ENCODE measurements around the gene FGR.
"Not testable (repeated sequence)": the region's sequence is repeated elsewhere in the genome, so short reads cannot be mapped to it uniquely, and the experiment has no call there.

Gene FGR

GRCh38 chr1:27659497-27660299 is 24.7 kb upstream of the FGR start:
- DNase-seq: peak; percentile 20

DNA sequence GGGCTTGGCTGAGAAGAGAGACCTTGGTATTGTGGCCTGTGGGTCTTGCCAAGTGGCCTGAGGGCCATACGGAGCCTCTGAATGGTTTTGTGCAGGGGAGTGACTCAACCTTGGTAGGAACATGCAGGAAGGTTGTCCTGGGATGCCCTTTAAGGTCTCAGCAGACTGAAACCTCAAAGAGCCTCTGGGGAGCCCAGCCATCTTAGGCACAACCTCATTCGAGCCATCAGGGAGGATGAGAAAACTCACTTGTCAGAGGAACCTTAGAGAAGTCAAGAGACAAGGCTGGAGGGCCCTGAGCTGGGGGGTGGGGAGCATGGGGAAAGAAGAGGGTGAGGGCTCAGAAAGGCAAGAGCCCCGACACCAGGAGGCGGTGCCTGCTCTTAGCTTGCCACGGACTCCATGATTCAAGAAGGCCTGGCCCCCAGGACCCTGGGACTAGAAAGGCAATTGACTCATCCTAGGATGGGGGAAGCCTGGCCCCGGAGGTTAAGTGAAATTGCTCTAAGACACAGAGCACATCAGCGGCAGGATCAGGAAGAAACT is 24.0 kb upstream of the FGR start:
- DNase-seq: no peak

- no peak for DNase-seq
These were observed 21.3 kb upstream of the FGR start for GRCh38 chr1:27656157-27656893.

DNA sequence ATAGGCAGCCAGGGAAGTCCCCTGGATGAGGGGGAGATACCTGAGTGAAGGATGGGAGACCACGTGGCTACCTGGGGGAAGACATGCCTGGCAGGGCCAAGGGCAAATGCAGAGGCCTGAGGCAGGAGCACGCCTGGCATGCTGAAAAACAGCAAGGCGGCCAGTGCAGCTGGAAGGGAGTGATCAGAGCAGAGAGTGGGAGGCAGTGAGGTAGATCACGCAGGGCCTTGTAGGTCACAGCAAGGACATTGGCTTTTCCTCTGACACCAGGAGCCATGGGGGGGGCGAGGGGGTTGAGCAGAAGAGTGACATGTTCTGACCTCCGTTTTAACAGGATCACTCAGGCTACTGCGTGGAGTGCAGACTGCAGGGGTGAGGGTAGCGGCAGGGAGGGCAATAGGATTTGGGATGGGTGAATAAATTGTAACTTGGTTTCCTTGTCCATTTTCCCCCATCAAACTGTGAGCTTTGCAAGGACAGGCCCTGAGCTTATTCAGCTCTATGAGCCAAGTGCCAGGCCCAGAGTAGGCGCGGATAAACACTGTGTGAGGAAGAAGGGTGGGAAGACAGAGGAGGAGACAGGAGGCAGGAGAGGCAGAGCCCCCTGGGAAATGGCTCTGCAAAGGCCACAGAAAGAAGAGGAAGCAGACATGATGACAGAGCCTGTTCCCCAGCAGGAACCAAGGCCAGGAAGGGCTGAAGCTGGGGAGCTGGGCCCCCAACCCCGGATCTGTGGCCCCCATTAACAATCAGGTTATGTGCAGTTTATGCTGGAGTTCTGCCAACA is 20.4 kb upstream of the FGR start:
- DNase-seq: no peak

DNA sequence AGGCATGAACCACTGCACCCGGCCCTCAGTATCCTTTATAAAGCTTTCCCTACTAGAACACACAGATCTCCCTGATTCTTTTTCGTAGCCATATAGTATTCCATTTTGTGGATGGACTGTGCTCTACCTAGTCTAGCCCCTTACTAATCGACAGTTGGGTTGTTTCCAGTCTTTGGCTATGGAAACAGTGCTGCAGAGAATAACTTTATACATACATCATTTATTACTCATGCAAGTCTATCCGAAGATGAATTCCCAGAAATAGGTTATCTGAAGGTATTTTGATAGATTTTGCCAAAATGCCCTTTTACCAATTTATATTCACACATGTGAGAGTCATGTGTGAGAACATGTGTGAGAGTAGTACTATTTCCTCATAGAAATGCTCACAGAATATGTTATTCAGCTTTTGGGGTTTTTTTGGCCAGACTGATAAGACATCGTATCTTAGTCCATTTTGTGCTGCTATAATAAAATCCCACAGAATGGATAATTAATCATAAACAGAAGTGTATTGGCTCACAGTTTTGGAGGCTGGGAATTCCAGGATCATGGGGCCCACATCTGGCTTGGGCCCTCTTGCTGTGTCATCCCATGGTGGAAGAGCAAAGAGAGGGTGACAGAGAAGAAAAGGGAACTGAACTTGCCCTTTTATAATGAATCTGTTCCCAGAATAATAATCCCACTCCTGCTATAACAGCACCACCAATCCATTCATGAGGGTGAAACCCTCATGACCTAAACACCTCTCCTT is 17.3 kb upstream of the FGR start:
- no peak for DNase-seq

- DNase-seq: no peak
These were observed 15.7 kb upstream of the FGR start for GRCh38 chr1:27650539-27651175.

DNA sequence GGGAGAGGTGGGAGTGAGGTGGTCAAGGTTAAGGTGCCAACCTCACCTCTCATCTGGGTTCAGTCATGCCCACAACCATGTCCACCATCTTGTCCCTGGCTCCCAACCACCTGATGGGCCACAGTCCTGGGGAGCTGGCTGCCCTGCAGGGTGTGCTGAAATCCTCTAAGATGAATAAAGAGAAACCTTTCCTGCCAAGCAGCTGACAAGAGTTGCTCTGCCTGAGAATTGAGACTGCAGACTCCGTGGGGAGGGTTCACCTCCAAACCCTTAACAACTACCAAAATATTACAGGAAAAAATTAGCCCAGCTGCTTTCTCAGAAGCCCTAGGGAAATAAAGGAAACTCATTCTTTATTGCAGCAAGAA is 15.2 kb upstream of the FGR start:
- no peak for DNase-seq

- DNase-seq: no peak
These were observed 14.3 kb upstream of the FGR start for GRCh38 chr1:27649306-27649635.

DNA sequence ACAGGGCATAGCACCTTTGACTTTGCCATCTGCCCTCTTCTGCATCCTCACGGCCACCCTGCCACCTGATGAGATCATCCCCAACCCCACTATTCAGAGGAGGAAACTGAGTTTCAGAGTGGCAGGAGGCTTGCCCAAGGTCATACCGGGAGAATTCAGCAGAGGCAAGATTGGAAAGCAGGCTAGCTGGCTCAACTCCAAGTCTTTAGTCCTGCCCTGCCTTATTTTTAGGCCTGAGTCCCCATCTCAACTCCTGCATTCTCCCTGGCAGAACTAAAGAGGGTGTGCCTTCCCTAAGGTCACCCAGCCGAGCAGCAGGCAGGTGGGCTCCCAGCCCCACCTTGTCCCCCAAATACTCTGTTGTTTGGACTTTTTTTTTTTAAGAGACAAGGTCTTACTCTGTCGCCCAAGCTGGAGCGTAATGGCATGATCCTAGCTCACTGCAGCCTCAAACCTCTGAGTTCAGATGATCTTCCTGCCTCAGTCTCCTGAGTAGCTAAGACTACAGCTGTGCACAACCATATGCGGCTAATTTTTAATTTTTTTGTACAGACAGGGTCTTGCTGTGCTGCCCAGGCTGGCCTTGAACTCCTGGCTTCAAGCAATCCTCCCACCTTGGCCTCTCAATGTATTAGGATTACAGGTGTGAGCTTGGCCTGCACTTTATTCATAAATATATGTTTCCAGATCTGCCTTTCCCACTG is 13.8 kb upstream of the FGR start:
- DNase-seq: no peak

DNA sequence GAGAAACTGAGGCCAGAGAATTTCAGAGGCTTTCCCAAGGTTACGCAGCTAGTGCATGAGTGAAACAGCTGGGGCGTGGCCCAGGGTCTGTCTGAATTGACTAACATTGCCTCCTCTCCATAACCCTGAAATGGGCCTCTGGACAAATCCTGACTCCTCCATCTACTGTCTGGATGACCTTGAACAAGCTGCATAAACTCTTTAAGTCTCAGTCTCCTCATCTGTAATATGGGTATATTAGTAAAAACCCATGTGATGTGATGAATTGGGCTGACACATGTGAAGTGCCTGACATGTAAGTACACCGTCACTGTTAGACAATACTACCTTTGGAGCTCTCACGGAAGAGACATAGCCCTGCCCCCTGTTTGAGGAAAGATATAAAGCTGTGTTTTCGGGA is 12.3 kb upstream of the FGR start:
- DNase-seq: no peak

DNA sequence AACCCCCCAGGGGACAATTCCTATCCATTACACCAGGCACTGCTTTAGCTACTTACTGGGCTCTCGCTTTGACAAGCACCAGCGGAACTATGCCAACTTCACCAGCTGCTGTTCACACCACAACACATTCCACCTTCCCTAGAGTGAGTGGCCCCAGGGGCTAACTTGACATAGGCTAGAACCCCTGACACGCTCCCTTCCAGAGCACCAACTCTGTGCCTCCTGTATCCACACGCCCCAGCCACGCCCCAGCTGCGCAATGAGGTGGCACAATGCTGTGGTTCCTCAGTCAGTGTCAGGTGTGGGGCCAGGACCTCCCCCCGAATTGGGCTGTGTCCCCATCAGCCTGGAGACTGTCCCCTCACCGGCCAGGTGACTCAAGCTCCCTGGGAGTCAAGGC is 11.7 kb upstream of the FGR start:
- no peak for DNase-seq

GRCh38 chr1:27645071-27645415 is 10.1 kb upstream of the FGR start:
- no peak for DNase-seq

GRCh38 chr1:27644369-27645070 is 9.5 kb upstream of the FGR start:
- DNase-seq: no peak

- no peak for DNase-seq
These were observed 8.8 kb upstream of the FGR start for GRCh38 chr1:27643600-27644368.

DNA sequence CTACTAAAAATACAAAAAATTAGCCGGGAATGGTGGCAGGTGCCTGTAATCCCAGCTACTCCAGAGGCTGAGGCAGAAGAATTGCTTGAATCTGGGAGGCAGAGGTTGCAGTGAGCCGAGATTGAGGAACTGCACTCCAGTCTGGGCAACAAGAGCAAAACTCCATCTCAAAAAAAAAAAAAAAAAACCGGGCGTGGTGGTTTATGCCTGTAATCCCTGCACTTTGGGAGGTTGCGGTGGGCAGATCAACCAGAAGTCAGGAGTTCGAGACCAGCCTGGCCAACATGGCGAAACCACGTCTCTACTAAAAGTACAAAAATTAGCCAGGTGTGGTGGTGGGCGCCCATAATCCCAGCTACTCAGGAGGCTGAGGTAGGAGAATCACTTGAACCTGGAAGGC is 5.5 kb upstream of the FGR start:
- not testable (repeated sequence) for DNase-seq

GRCh38 chr1:27638805-27639204 is 3.8 kb upstream of the FGR start:
- no peak for DNase-seq

GRCh38 chr1:27638047-27638734 is 3.2 kb upstream of the FGR start:
- DNase-seq: no peak

DNA sequence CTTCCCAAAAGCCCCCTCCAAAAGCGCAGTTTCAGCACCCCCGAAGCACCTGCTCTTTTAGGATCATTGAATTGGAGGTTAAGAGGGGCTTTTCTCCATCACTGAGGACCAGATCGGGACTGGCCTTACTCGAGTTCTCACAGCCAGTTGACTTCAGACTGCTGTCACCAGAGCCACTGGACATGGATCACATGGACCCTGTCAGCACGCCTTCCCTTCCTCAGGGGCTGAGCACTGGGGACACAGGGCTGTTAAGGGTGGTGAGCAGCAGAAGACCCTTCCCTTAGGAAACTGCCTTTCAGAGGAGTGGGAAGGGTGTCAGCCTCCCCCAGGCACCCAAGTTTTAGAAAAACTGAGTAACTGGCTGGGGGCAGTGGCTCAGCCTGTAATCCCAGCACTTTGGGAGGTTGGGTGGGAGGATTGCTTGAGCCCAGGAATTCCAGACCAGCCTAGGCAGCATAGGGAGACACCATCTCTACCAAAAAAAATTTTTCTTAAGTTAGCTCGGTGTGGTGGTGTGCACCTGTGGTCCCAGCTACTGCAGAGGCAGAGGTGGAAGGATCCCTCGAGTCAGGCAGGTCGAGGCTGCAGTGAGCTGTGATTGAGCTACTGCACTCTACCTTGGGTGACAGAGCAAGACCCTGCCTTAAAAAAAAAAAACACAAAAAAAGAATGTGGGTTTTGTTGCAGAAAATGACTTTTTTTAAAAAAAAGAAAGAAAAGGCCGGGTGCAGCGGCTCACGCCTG is 584 bp upstream of the FGR start:
- no peak for DNase-seq
